M059J (cell line): ENCODE results near the gene ADRA2C. TPM values are rescaled to one million over a fixed set of nuclear protein-coding genes. Genes with fewer than 3 reads are reported as not detected.
A peak's percentile ranks its signal among the peaks of the same experiment; 100 is the strongest.

Experiments
- DNase-seq: peaks from one replicate; pipeline ENCODE4 v3.0.0-alpha.2; 2012; ENCODE audit warnings: low read depth
- total RNA-seq: library from RNA; depleted of rRNA; stranded (reverse); fragments of >200 nt; shearing (Covaris generic); gene quantifications from 2 replicates; pipeline ENCODE4 v1.2.3, GENCODE V29; 2014

ADRA2C gene
- total RNA-seq, 1 experiment from 2014 or later: not detected

DNA sequence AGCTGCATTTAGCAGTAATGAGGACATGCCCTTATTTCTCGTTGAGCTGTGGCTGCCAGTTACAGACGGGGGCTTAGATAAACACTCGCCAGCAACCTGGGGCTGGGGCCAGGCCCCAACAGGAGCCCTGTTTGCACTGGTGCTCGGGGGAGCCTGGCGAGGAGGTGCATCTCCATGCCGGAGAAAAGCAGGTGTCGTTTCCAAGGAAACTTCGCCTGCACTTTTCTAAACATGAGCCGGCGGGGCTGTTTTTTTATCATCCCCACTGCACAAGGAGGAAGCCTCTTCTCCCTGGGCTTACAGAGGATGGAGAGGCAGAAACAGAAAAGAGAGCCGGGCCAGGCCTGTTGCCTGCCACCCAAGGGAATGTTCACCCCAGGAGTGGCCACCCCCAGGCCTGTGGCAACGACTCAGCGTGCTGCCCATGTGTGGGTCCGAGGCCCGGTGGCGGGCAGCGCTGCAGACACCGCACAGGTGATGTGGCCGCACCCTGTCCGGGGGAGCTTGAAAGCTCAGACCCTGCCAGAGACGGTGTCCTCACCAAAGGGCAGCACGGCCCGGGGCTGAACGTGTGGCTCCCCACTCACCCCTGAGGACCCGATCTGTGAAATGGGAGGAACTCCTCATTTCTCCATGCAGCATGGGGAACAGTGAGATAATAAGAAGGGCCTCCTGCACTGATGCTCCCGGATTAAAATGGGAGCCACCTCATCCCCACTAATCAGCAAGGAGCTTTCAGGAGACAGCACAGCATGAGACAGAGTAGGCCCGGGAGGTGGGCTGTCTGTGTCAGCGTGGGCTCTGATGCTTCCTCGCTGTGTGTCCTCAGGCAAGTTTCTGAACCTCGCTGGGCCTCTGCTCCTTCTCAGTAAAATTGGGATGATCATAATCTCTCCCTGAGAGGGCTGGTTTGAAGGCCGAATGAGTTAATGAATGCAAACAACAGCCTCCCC, 33.8 kb upstream of the ADRA2C start:
- no peak for DNase-seq

DNA sequence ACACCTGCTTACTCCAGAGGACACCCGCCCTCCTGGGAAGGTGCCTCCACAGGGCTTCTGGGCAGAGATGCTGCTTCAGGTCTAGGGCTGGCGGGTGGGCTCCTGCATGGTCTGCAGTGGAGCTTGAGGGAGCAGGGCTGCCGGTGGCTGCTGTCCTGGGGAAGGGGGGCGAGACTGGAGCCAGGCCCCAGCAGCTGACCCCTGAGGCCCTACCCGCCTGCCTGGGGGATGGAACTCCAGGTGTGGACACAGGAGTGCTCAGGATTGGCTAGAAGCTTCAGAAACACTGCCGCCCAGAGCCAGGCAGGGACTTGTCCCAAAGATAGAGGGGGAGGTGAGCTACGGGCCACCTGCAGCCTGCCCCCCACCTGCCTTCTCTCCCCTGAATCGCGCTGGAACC, 33.0 kb upstream of the ADRA2C start:
- no peak for DNase-seq

DNA sequence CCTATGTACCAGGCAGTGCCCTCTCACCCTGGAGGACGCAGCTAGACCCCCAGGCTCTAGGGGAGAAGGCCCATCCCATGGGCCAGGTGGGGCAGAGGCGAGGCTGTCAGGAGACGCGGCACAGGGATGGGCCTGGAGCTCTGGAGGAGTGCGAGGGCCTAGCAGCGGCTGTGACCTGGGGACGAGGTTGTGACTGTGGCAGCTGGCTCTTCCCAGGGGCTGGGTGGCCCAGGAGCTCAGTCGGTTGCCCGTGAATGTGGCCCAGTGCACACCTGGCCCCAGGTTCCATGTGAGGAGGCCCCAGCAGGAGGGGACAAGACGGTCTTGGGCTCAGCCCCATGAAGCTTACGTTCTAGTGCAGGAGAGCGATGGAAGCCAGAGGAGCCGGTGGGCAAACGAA, 31.0 kb upstream of the ADRA2C start:
- DNase-seq: no peak

GRCh38 chr4:3736290-3736689, 29.9 kb upstream of the ADRA2C start:
- DNase-seq: no peak

GRCh38 chr4:3736806-3737205, 29.4 kb upstream of the ADRA2C start:
- peak; percentile 5 for DNase-seq

GRCh38 chr4:3739577-3739976, 26.6 kb upstream of the ADRA2C start:
- no peak for DNase-seq

- no peak for DNase-seq
Measured at GRCh38 chr4:3740256-3740655, 25.9 kb upstream of the ADRA2C start.

- no peak for DNase-seq
Measured at GRCh38 chr4:3741217-3742011, 24.8 kb upstream of the ADRA2C start.

DNA sequence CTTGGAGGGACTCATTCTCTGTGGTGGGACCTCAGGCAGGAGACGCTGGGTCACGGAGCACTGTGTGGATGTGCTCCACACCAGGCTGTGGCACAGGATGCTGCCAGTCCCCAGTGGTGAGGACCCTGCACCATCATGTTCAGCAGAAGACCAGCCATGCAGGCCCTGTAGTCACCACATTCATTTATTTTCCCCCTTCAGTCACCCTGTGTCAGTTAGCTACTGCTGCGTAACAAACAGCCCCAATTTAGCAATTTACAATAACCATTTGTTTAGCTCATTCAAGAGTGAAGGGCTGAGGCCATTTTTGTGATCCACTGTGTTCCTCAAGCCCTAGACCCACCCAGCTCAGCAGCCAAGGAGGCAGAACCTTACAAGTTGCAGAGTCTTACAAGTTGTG, 23.6 kb upstream of the ADRA2C start:
- no peak for DNase-seq

- no peak for DNase-seq
Measured at GRCh38 chr4:3744232-3744631, 22.0 kb upstream of the ADRA2C start.

DNA sequence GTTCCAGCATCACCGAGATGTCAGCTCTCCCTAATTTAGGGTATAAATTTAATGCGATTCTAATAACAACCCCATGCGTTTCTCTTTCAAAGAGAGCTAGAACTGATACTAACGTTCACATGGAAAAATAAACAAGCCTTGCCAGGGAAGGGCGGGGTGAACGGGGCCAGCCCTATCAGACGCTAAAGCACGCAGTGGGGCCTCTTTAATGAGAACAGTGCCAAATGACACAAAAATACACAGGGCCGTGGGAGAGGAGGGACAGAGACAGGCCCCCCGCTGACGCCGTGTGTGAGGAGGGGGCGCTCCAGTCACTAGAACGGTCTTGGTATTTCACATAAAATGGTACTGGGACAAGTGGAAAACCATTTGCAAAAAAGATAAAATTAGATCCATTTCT, 21.3 kb upstream of the ADRA2C start:
- no peak for DNase-seq

- no peak for DNase-seq
Measured at GRCh38 chr4:3745886-3746656, 20.1 kb upstream of the ADRA2C start.

DNA sequence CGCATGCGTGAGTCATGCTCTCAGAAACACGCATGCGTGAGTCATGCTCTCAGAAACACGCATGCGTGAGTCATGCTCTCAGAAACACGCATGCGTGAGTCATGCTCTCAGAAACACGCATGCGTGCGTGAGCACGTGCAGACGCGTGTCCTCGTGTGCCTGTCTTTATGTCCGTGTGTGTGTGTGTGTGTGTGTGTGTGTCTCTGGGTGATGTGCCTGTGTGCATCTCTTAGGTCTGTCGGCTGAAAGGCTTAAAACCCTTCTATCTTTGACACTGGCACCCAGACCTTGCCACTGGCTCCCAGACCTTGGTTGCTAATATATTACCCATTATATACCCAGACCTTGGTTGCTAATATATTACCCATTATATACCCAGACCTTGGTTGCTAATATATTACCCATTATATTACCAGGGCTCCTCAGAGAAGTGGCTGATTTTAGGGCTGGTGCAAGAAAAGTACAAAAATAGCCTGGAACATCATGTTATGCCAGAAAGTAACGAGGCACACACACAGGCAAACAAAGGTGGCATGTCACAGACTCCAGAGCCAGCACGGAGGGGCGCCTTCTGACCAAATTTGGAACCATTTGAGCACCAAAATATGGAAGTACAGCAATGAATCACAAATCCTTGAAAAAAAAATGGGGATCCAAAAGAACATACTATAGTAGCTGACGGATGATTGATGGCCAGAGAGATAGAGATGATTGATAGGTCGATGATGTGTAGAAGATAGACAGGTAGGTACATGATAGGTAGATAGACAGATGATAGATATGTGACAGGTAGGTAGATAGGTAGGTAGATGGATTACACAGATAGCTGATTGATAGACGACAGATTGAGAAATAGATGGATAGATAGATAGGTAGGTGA, 19.2 kb upstream of the ADRA2C start:
- no peak for DNase-seq

DNA sequence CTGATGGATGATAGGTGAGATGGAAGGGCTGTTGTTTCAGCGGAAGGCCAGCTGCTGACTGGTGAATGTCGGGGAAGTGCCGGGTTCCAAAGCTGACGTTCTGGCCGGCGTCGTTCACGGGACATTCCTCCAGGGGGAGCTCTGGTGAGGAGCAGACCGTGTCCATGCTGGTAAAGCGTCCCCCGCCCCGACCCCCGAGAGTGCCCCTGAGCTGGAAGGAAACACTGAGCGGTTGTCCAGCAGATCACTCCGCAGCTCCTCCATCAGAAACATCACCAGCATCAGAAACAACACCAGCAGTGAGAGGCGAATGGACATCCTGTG, 18.6 kb upstream of the ADRA2C start:
- no peak for DNase-seq

- DNase-seq: no peak
Measured at GRCh38 chr4:3748136-3748898, 17.9 kb upstream of the ADRA2C start.

GRCh38 chr4:3749081-3749480, 17.1 kb upstream of the ADRA2C start:
- no peak for DNase-seq

GRCh38 chr4:3750334-3750733, 15.9 kb upstream of the ADRA2C start:
- DNase-seq: no peak

DNA sequence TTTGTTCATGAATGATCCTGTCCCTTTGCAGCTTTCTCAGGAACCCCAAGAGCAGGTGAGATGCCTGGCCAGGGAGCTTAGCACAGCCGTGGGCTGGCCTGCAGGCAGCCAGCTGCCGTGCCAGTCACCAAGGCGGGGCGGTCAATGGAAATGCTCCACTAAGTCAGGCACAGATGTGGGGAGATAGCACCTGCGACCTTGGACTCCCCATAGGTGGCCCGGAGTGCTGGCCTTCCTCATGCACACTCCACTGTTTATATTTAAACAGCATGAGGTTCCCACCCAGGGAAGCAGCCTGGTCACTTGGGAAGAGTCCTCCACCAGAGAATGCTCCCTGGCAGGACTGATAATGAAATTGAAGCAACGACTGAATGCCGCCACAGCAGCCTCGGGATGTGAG, 14.2 kb upstream of the ADRA2C start:
- no peak for DNase-seq

GRCh38 chr4:3753726-3754412, 12.3 kb upstream of the ADRA2C start:
- no peak for DNase-seq
